SK-N-SH (cell line): Measurements from ENCODE around the gene PPL. TPM values are rescaled to one million over a fixed set of nuclear protein-coding genes. Genes with fewer than 3 reads are reported as not detected.

Experiments used
- CTCF ChIA-PET: fragments of 300-600, 350-600 bp; formaldehyde crosslinking; extraction: SDS; loops from one replicate; lab custom pipeline; 2021; lab: Yijun Ruan, JAX
- POLR2A ChIA-PET: fragments of 350-600 bp; sonication (Branson Sonifier 250); formaldehyde crosslinking; extraction: SDS; loops from one replicate; lab custom pipeline; 2020; ENCODE audit warnings: antibody characterized with exemption, inconsistent platforms; lab: Yijun Ruan, JAX
- DNase-seq: peaks from one replicate; pipeline ENCODE4 v3.0.0; 2012
- H2AFZ ChIP-seq: fragments of 200-600 bp; sonication (generic); 2 replicates; pipeline ENCODE4 v1.8.1; 2016; ENCODE audit warnings: antibody characterized with exemption, mild to moderate bottlenecking, low read depth
- H3F3A ChIP-seq: fragments of 200-600 bp; sonication (generic); replicated peaks from 2 replicates; pipeline ENCODE3; 2016; ENCODE audit warnings: antibody characterized with exemption, mild to moderate bottlenecking; ENCODE audit not compliant: insufficient read depth
- H3K27ac ChIP-seq, 2 experiments: fragments of 200-500 bp in 1 of 2; fragments of 200-600 bp in 1 of 2; sonication (Bioruptor generic) in 1 of 2; sonication (generic), shearing (Covaris generic) in 1 of 2; 2 replicates each; pipeline versions ENCODE4 v1.5.1 to v1.6.1; 2014 to 2016; ENCODE audit warnings: low read depth in 2 of 2, inconsistent platforms in 1 of 2, low read length in 1 of 2, mild to moderate bottlenecking in 1 of 2, mixed read lengths in 1 of 2
- H3K27me3 ChIP-seq: fragments of 200-600 bp; sonication (generic), shearing (Covaris generic); 2 replicates; pipeline ENCODE4 v1.6.1; 2016; ENCODE audit warnings: mixed run types; ENCODE audit not compliant: insufficient read depth
- H3K36me3 ChIP-seq, 2 experiments: fragments of 200-500 bp in 1 of 2; fragments of 200-600 bp in 1 of 2; sonication (Bioruptor generic) in 1 of 2; sonication (generic) in 1 of 2; replicated peaks in 1 of 2; 2 replicates each; pipeline versions ENCODE3 to v1.5.1; 2014 to 2016; ENCODE audit warnings: low read length in 1 of 2, mild to moderate bottlenecking in 1 of 2; ENCODE audit not compliant: insufficient read depth in 2 of 2, control insufficient read depth in 1 of 2
- H3K4me1 ChIP-seq, 2 experiments: fragments of 200-500 bp in 1 of 2; fragments of 200-600 bp in 1 of 2; sonication (Bioruptor generic) in 1 of 2; sonication (generic), shearing (Covaris generic) in 1 of 2; 2 replicates each; pipeline versions ENCODE4 v1.5.1 to v1.6.1; 2014 to 2016; ENCODE audit warnings: low read depth in 1 of 2, low read length in 1 of 2, mixed run types in 1 of 2; ENCODE audit not compliant: insufficient read depth in 2 of 2, control insufficient read depth in 1 of 2
- H3K4me2 ChIP-seq: fragments of 200-600 bp; sonication (generic), shearing (Covaris generic); 2 replicates; pipeline ENCODE4 v1.6.1; 2017; ENCODE audit warnings: mixed run types
- H3K4me3 ChIP-seq, 2 experiments: fragments of 200-500 bp in 1 of 2; fragments of 200-600 bp in 1 of 2; sonication (Bioruptor generic) in 1 of 2; sonication (generic), shearing (Covaris generic) in 1 of 2; 2 replicates each; pipeline versions ENCODE4 v1.5.1 to v1.8.1; 2014 to 2016; ENCODE audit warnings: low read depth in 2 of 2, inconsistent platforms in 1 of 2, low read length in 1 of 2, mild to moderate bottlenecking in 1 of 2, mixed read lengths in 1 of 2, moderate library complexity in 1 of 2
- H3K79me2 ChIP-seq: fragments of 200-600 bp; sonication (generic); 2 replicates; pipeline ENCODE4 v1.8.1; 2017; ENCODE audit warnings: mild to moderate bottlenecking; ENCODE audit not compliant: insufficient read depth
- H3K9ac ChIP-seq: fragments of 200-600 bp; sonication (generic); 2 replicates; pipeline ENCODE4 v1.6.1; 2017; ENCODE audit warnings: mixed run types
- H3K9me2 ChIP-seq: fragments of 200-600 bp; sonication (generic); 2 replicates; pipeline ENCODE4 v1.6.1; 2017; ENCODE audit warnings: mixed run types
- H3K9me3 ChIP-seq: fragments of 200-600 bp; sonication (generic); 2 replicates; pipeline ENCODE4 v1.6.1; 2017; ENCODE audit warnings: mixed run types, mild to moderate bottlenecking, moderate library complexity
- H4K20me1 ChIP-seq: fragments of 200-600 bp; sonication (generic); 2 replicates; pipeline ENCODE4 v1.6.1; 2017; ENCODE audit warnings: mild to moderate bottlenecking, mixed run types; ENCODE audit not compliant: insufficient read depth
- ELF1 ChIP-seq: IDR thresholded peaks from 2 replicates; pipeline ENCODE4 v1.4.0; 2012
- EZH2phosphoT487 ChIP-seq: fragments of 200-600 bp; sonication (generic); IDR thresholded peaks from 2 replicates; pipeline ENCODE4 v1.6.1; 2017; ENCODE audit warnings: low read depth, mixed run types, mild to moderate bottlenecking, antibody characterized with exemption, moderate library complexity, borderline replicate concordance
- FOXM1 ChIP-seq: IDR thresholded peaks from 2 replicates; pipeline ENCODE4 v1.4.0; 2012; ENCODE audit warnings: low read depth, mild to moderate bottlenecking
- GATA2 ChIP-seq: sonication (generic); formaldehyde crosslinking; IDR thresholded peaks from 2 replicates; pipeline ENCODE4 v1.5.0; 2020; ENCODE audit warnings: mild to moderate bottlenecking, missing genetic modification reagents
- POLR2AphosphoS5 ChIP-seq: IDR thresholded peaks from 2 replicates; pipeline ENCODE4 v1.6.1; 2012; ENCODE audit warnings: low read depth, low read length
- RAD21 ChIP-seq: IDR thresholded peaks from 2 replicates; pipeline ENCODE4 v1.6.1; 2012; ENCODE audit warnings: mild to moderate bottlenecking, low read length
- RFX5 ChIP-seq: IDR thresholded peaks from 2 replicates; pipeline ENCODE4 v1.6.1; 2012; ENCODE audit warnings: mild to moderate bottlenecking, improper control_type of control experiment, low read length
- WGBS: methylation state at CpG from one replicate; pipeline ENCODE4 v1.1.6; 2017; ENCODE audit warnings: low lambda C conversion rate; 5-methylcytosine and 5-hydroxymethylcytosine counted together
- polyA plus RNA-seq, 3 experiments: library from polyadenylated mRNA; depleted of rRNA; stranded (reverse); fragments of >200 nt; gene quantifications; 2 replicates each; pipeline ENCODE4 v1.2.3, GENCODE V29; 2012
- TF ChIP-seq, protein P1 (sequence below): IDR thresholded peaks from 2 replicates; pipeline ENCODE4 v1.4.0; 2012; ENCODE audit warnings: low read depth, borderline replicate concordance
- TF ChIP-seq, protein P2 (sequence below): fragments of 150-350 bp; IDR thresholded peaks from 2 replicates; pipeline ENCODE4 v1.6.1; 2017; ENCODE audit warnings: antibody characterized with exemption, low read length, low read depth, borderline replicate concordance
- TF ChIP-seq, protein P3 (sequence below): fragments of 200-600 bp; sonication (generic); IDR thresholded peaks from 2 replicates; pipeline ENCODE4 v1.6.1; 2017; ENCODE audit warnings: antibody characterized with exemption, mild to moderate bottlenecking, moderate library complexity

The PPL gene
- polyA plus RNA-seq, 1 of the 3 experiments (the other 2 are of a cell fraction): 24.6 TPM

DNA sequence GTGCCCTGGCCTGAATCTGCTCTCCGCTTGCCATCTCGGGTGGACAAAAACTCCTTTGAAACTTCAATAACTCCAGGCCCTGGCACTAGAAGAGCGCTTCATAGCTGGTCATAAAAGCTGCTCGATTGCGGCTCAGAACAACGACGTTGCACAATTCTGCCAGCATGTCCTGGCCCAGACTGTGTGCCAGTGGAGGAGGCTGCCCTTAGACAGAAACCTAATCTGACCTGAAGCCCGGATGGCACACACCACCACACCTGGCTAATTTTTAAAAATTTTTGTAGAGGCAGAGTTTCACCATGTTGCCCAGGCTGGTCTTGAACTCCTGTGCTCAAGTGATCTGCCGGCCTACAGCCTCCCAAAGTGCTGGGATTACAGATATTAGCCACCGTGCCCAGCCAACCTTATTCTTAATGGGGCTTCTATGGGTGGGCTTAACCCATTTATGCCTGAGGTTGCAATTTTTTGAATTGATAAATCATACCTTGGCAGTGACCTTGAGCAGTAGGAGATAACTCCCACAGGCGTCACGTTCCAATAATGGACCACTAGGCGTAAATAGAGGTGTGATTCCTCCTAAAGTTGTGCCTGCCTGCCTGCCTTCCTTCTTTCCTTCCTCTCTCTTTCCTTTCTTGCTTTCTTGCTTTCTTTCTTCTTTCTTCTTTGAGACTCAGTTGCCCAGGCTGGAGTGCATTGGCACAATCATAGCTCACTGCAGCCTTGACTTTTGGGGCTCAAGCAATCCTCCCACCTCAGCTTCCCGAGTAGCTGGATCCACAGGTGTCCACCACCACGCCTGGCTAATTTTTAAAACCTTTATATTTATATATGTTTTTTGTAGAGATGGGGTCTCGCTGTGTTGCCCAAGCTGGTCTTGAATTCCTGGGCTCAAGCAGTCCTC is 1.1 kb upstream of the PPL start:
- peaks cover 5 to 7% of the 10 kb centered on the region in 2 experiments; a peak in 3 of 4 replicates for H3K4me1 ChIP-seq
- H4K20me1 ChIP-seq: no peaks in the 10 kb centered on the region
- H3K4me3 ChIP-seq: no peak overlapping the region; a peak in 1 of 4 replicates
- no peaks in the 10 kb centered on the region for H3K9me3 ChIP-seq
- peaks cover 10% of the 10 kb centered on the region for H3F3A ChIP-seq
- TF ChIP-seq RFX5: no peak
- TF ChIP-seq, protein P1, sequence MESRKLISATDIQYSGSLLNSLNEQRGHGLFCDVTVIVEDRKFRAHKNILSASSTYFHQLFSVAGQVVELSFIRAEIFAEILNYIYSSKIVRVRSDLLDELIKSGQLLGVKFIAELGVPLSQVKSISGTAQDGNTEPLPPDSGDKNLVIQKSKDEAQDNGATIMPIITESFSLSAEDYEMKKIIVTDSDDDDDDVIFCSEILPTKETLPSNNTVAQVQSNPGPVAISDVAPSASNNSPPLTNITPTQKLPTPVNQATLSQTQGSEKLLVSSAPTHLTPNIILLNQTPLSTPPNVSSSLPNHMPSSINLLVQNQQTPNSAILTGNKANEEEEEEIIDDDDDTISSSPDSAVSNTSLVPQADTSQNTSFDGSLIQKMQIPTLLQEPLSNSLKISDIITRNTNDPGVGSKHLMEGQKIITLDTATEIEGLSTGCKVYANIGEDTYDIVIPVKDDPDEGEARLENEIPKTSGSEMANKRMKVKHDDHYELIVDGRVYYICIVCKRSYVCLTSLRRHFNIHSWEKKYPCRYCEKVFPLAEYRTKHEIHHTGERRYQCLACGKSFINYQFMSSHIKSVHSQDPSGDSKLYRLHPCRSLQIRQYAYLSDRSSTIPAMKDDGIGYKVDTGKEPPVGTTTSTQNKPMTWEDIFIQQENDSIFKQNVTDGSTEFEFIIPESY: no peak
- no peak for TF ChIP-seq EZH2phosphoT487
- no peak for TF ChIP-seq FOXM1
- TF ChIP-seq, protein P2, sequence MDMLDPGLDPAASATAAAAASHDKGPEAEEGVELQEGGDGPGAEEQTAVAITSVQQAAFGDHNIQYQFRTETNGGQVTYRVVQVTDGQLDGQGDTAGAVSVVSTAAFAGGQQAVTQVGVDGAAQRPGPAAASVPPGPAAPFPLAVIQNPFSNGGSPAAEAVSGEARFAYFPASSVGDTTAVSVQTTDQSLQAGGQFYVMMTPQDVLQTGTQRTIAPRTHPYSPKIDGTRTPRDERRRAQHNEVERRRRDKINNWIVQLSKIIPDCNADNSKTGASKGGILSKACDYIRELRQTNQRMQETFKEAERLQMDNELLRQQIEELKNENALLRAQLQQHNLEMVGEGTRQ: no peak
- TF ChIP-seq POLR2AphosphoS5: no peak
- TF ChIP-seq ELF1: no peak
- TF ChIP-seq GATA2 (CRISPR knock-in tag): no peak
- no peak overlapping the region for H3K4me2 ChIP-seq
- H3K36me3 ChIP-seq: no peaks in the 10 kb centered on the region
- no peaks in the 10 kb centered on the region for H3K79me2 ChIP-seq
- DNase-seq: no peak
- no peaks in the 10 kb centered on the region for H3K27me3 ChIP-seq
- no peak overlapping the region for H2AFZ ChIP-seq
- POLR2A ChIA-PET: no interaction called here
- H3K27ac ChIP-seq: no peak overlapping the region
- no peak overlapping the region for H3K9ac ChIP-seq
- WGBS: 94% methylated on average over 16 of the region's 16 CpGs
- no peaks in the 10 kb centered on the region for H3K9me2 ChIP-seq
- CTCF ChIA-PET: interaction anchor here (1.8 to 5.0 kb wide), 2 partner anchors 18 to 245 kb away, joined by 5 to 23 read pairs; partner anchors contain the start of gene NUDT16L1

DNA sequence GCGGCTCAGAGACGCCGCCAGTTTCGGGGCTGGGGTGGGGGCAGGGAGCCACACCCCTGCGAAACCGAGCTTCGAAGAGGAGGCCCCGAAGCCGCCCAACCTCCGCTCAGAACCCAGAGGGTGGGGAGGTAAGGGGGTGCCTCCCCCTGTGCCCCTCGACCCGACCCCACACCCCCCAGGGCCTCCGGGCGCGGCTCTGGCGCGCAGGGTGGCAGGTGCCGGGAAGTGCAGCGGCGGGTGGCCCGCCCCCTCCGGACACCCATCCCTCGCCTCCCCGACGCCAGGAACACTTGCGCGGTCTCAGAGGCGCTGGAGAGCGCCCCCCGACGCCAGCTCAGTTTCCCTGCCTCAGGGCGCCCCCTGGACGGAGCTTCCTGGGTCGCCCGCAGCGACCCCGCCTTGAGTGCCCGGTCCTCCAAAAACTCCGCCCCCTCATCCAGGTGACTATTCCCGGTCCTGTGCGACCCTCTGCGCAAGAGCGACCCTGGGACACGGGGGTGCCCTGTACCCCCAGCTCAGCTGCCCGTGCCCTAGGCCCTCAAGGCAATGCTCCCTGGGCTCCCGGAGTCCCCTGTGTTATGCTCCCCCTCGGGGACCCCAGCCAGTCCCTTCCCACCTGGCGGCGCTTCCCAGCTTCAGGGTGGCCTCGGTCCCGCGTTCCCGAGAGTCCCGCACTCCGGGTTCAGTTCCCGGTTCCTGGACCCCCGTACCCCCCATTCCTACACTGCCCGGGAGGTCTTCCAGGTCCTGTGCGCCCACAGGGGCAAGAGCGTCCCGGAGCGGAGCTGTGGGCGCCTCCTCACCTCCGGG is 562 bp downstream of the PPL start:
- peak overlapping the region; percentile 67 to 69 for H3K4me3 ChIP-seq
- DNase-seq: peak; percentile 75
- TF ChIP-seq RAD21: no peak
- TF ChIP-seq, protein P3, sequence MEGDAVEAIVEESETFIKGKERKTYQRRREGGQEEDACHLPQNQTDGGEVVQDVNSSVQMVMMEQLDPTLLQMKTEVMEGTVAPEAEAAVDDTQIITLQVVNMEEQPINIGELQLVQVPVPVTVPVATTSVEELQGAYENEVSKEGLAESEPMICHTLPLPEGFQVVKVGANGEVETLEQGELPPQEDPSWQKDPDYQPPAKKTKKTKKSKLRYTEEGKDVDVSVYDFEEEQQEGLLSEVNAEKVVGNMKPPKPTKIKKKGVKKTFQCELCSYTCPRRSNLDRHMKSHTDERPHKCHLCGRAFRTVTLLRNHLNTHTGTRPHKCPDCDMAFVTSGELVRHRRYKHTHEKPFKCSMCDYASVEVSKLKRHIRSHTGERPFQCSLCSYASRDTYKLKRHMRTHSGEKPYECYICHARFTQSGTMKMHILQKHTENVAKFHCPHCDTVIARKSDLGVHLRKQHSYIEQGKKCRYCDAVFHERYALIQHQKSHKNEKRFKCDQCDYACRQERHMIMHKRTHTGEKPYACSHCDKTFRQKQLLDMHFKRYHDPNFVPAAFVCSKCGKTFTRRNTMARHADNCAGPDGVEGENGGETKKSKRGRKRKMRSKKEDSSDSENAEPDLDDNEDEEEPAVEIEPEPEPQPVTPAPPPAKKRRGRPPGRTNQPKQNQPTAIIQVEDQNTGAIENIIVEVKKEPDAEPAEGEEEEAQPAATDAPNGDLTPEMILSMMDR: peak; percentile 46
- no peak overlapping the region for H3K27ac ChIP-seq
- no peaks in the 10 kb centered on the region for H3K27me3 ChIP-seq
- H3K9me2 ChIP-seq: no peaks in the 10 kb centered on the region
- H3K4me1 ChIP-seq: peaks cover 0 to 5% of the 10 kb centered on the region in 2 experiments; a peak in 1 of 4 replicates
- H4K20me1 ChIP-seq: no peaks in the 10 kb centered on the region
- POLR2A ChIA-PET: no interaction called here
- H3F3A ChIP-seq: no peaks in the 10 kb centered on the region
- H2AFZ ChIP-seq: peak overlapping the region; percentile 89
- H3K9ac ChIP-seq: no peak overlapping the region
- WGBS: 8% methylated on average over 27 of the region's 64 CpGs
- H3K36me3 ChIP-seq: no peaks in the 10 kb centered on the region
- no peaks in the 10 kb centered on the region for H3K79me2 ChIP-seq
- peak overlapping the region; percentile 91 for H3K4me2 ChIP-seq
- CTCF ChIA-PET: interaction anchor here (0.7 to 5.0 kb wide), 10 partner anchors 9 to 1707 kb away, joined by 3 to 23 read pairs (median 3); partner anchors contain the start of gene NUDT16L1
- no peaks in the 10 kb centered on the region for H3K9me3 ChIP-seq
